ENCODE results near the gene C1orf174.

DNA sequence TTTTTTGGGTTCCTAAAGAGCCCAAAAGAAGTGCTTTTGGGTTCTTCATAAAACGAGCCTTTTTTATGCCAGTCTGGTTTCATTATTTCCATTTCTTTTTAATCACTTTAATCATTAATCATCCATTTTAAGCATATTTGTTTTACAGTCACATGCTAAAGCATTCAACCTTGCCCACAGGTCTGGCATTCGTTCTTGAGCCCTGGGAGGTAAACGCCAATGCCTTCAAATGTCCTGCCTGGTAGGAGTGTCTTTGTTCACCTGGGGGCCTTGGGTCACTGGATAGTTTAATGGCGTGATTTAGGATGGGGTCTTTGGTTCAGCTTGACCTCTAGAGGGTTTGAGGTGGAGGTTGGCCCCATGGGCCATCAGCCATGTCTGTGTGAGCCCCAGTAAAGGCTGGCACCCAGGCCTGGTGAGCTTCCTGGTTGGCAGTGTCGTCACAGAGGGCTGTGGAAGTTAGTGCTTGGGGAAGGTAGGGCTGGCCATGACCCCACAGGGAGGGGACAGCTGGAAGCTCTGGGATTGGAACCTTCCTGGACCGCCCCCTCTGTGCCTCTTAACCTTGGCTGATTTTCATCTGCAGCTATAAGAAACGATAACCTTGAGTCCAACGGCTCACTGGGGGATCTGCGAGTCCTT is 20.2 kb downstream of the C1orf174 start:
- TF ChIP-seq CTCF (conservative IDR thresholded peaks at IDR 0.05; ENCODE audit: low read depth, low read length) (no peak), EZH2 (IDR thresholded peaks at IDR 0.05; ENCODE audit: low read length, unreplicated experiment) (no peak)
